BJ (cell line): ENCODE measurements around the gene COBL. TPM values are rescaled to one million over a fixed set of nuclear protein-coding genes. Genes with fewer than 3 reads are reported as not detected.

Source experiments
- CTCF ChIA-PET: fragments of 350-600 bp; formaldehyde crosslinking; extraction: SDS; loops from one replicate; lab custom pipeline; 2021; ENCODE audit warnings: antibody characterized with exemption, inconsistent platforms; lab: Yijun Ruan, JAX
- POLR2A ChIA-PET: fragments of 300-600 bp; sonication (Branson Sonifier 250); formaldehyde crosslinking; extraction: SDS; loops from one replicate; lab custom pipeline; 2021; ENCODE audit warnings: antibody characterized with exemption; lab: Charles Lee
- DNase-seq: peaks from one replicate; pipeline ENCODE4 v3.0.0-alpha.2; 2011; ENCODE audit warnings: low read depth
- H3K27me3 ChIP-seq: 2 replicates; pipeline ENCODE4 v1.6.0; 2011; ENCODE audit warnings: low read length; ENCODE audit not compliant: control insufficient read depth, insufficient read depth
- H3K36me3 ChIP-seq: 2 replicates; pipeline ENCODE4 v1.5.1; 2011; ENCODE audit warnings: low read length; ENCODE audit not compliant: control insufficient read depth, insufficient read depth
- H3K4me3 ChIP-seq: 2 replicates; pipeline ENCODE4 v1.5.1; 2011; ENCODE audit warnings: low read depth, mild to moderate bottlenecking, control low read depth, low read length
- CTCF ChIP-seq: IDR thresholded peaks from 2 replicates; pipeline ENCODE4 v1.5.1; 2011; ENCODE audit warnings: low read depth, mild to moderate bottlenecking, control low read depth, inconsistent platforms, low read length, moderate library complexity; ENCODE audit not compliant: insufficient read depth
- polyA plus RNA-seq: library from polyadenylated mRNA; depleted of rRNA; stranded (reverse); fragments of >200 nt; gene quantifications from 2 replicates; pipeline ENCODE4 v1.2.3, GENCODE V29; 2011

The COBL gene
- polyA plus RNA-seq, 1 experiment = not detected

GRCh38 chr7:50974240-50974639 is 342.4 kb downstream of the COBL start:
- H3K4me3 ChIP-seq = no peak overlapping the region
- no peak for TF ChIP-seq CTCF
- no peak for DNase-seq
- ChIA-PET POLR2A (no interaction called here), CTCF (no interaction called here)
- no peaks in the 10 kb centered on the region for H3K36me3 ChIP-seq
- H3K27me3 ChIP-seq = peaks cover 8% of the 10 kb centered on the region

- POLR2A ChIA-PET = no interaction called here
- Histone ChIP-seq H3K36me3 (no peaks in the 10 kb centered on the region), H3K27me3 (peaks cover 8% of the 10 kb centered on the region), H3K4me3 (no peak overlapping the region)
- TF ChIP-seq CTCF = no peak
- CTCF ChIA-PET = no interaction called here
- DNase-seq = no peak
Observed at GRCh38 chr7:50973814-50974213, 342.8 kb downstream of the COBL start.

GRCh38 chr7:50970092-50970491 is 346.5 kb downstream of the COBL start:
- CTCF ChIA-PET = no interaction called here
- H3K27me3 ChIP-seq = peaks cover 8% of the 10 kb centered on the region
- DNase-seq = no peak
- no peak for TF ChIP-seq CTCF
- no peak overlapping the region for H3K4me3 ChIP-seq
- H3K36me3 ChIP-seq = no peaks in the 10 kb centered on the region
- POLR2A ChIA-PET = no interaction called here
